HG02798 (cell line): ENCODE measurements around the gene RNF175.

Source experiments
- ATAC-seq: cut with Tn5 transposase; IDR thresholded peaks from one replicate; pipeline ENCODE4 v1.9.1; 2021; ENCODE audit warnings: mild to moderate bottlenecking; ENCODE audit not compliant: unreplicated experiment, poor library complexity

The RNF175 gene

GRCh38 chr4:153785910-153786721 is 26.3 kb upstream of the RNF175 start:
- peak; percentile 34 for ATAC-seq

- ATAC-seq: no peak
Measured at GRCh38 chr4:153784166-153784699, 24.4 kb upstream of the RNF175 start.

- no peak for ATAC-seq
Measured at GRCh38 chr4:153782581-153782980, 22.8 kb upstream of the RNF175 start.

GRCh38 chr4:153781717-153782416 is 22.0 kb upstream of the RNF175 start:
- no peak for ATAC-seq

- ATAC-seq: no peak
Measured at GRCh38 chr4:153781280-153781679, 21.5 kb upstream of the RNF175 start.

GRCh38 chr4:153780876-153781275 is 21.1 kb upstream of the RNF175 start:
- ATAC-seq: peak; percentile 82

- ATAC-seq: no peak
Measured at GRCh38 chr4:153780221-153780620, 20.4 kb upstream of the RNF175 start.

GRCh38 chr4:153778383-153778782 is 18.6 kb upstream of the RNF175 start:
- ATAC-seq: no peak

- ATAC-seq: no peak
Measured at GRCh38 chr4:153777421-153777820, 17.6 kb upstream of the RNF175 start.

- ATAC-seq: no peak
Measured at GRCh38 chr4:153776601-153777000, 16.8 kb upstream of the RNF175 start.

- ATAC-seq: no peak
Measured at GRCh38 chr4:153773236-153773690, 13.4 kb upstream of the RNF175 start.

GRCh38 chr4:153771046-153771445 is 11.2 kb upstream of the RNF175 start:
- no peak for ATAC-seq

- ATAC-seq: no peak
Measured at GRCh38 chr4:153766758-153767157, 6.9 kb upstream of the RNF175 start.

GRCh38 chr4:153765894-153766293 is 6.1 kb upstream of the RNF175 start:
- ATAC-seq: no peak

GRCh38 chr4:153764601-153765368 is 5.0 kb upstream of the RNF175 start:
- no peak for ATAC-seq

GRCh38 chr4:153763404-153763803 is 3.6 kb upstream of the RNF175 start:
- no peak for ATAC-seq

- no peak for ATAC-seq
Measured at GRCh38 chr4:153758688-153759406, 977 bp downstream of the RNF175 start.

- ATAC-seq: no peak
Measured at GRCh38 chr4:153758136-153758535, 1.7 kb downstream of the RNF175 start.

GRCh38 chr4:153757407-153757806 is 2.4 kb downstream of the RNF175 start:
- no peak for ATAC-seq

- ATAC-seq: no peak
Measured at GRCh38 chr4:153755186-153755585, 4.6 kb downstream of the RNF175 start.
